ENCODE results near the gene BMPR1A. TPM values are rescaled to one million over a fixed set of nuclear protein-coding genes. Genes with fewer than 3 reads are reported as not detected.

Gene BMPR1A
- total RNA-seq: 18.1 and 53.9 TPM in 2 replicates

GRCh38 chr10:86756511-86757112, at the start of gene BMPR1A:
Gene BMPR1A, plus strand, starts transcription at chr10:86756619. Its CDS starts 119,400 bp downstream, at chr10:86876019.

DNA sequence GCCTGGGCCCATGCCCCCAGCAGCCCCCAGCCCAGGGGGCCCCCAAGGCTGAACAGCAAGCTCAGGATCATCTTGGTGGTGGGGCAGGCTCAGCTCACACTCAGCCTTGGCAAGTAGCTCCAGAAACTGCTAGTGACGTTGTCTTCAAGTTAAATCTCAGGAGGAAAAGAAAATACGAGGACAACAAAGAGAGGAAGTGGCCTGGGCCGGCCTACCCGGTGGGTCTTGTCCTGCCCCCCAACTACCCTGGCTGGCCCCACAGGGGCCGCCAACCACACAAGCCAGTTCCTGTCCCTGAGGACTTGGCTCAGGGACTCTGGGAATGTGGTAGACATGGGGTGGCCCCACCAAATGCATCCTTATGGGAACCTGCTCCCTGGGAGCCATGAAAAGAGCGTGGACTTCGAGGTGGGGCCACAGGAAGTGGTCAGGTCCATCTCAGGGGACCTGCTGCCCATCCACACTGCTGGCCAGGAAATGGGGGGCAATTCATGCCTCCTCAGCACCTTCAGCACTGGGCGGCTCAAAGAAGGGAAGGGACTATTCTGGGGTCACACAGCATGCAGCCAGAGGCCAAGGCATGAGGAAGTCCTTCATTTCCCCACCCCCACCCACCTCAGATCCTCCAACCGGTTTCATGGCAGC, 201.2 kb downstream of the BMPR1A start, which contains the start of gene MMRN2:
Gene MMRN2 (minus strand): TSS at position 145 of the 645 bp plus-strand sequence. CDS start 74 bp downstream, at position 71.

DNA sequence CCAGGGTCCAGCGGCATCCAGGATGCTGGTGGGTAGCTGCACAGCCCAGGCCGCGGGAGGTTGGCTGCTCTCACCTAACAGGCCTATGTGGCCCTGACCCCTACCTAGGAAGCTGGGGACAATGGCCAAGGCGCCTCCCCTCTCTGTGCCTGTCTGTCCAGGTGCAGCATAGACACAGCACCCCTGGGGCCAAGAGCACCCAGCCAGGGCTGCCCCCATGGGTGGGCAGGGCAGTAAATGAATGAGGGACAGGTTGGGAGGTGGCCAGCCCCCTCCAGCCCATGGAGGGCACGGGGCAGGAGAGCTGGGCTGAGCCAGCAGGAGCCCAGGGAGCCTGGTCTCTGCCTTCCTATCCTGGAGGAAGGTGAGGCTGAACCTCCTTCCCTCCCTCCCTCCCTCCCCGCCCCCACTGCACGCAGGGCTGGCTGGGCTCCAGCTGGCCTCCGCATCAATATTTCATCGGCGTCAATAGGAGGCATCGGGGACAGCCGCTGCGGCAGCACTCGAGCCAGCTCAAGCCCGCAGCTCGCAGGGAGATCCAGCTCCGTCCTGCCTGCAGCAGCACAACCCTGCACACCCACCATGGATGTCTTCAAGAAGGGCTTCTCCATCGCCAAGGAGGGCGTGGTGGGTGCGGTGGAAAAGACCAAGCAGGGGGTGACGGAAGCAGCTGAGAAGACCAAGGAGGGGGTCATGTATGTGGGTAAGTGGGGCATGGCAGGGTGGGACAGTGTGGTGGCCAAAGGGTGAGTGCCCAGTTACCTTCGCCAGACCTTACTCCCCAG, 201.9 kb downstream of the BMPR1A start, which contains the start of gene SNCG:
Gene SNCG (plus strand): TSS at position 484 of the 785 bp plus-strand sequence. CDS start 99 bp downstream, at position 583.

DNA sequence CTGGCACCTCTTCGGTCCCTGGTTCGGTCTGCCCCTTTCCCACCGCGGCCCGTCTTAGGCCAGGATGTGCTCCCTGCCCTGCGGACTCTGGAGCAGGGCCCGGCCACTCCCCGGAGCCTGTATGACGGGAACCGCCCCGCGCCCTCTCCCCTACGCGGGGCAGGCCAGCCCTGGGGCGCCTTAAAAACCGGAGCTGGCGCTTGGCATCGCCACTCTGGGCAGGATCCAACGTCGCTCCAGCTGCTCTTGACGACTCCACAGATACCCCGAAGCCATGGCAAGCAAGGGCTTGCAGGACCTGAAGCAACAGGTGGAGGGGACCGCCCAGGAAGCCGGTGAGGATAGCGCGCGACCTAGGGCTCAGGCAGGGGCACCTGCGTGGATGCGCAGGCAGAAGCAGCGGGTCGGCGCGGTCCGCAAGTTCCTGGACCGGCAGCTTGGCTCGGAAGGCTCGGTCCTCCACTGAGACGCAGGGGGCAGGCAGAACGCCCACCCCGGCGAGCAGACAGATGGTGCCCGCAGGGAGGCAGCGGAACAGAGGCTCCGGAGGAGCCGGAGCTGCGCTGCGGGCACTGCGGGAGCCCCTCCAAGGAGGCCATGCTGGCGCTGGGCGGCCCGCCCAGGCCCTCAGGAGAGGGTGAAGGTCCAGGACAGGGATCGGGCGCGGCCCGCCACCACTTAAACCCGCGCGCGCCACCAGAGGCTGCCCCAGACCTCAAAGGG, 212.0 kb downstream of the BMPR1A start, which contains the start of gene ADIRF:
Gene ADIRF (plus strand): TSS at position 212 of the 723 bp plus-strand sequence. CDS start 63 bp downstream, at position 275.

Other genes starting within 250 kb of the BMPR1A start
- gene WAPL, start 234.8 kb upstream of the BMPR1A start, total RNA-seq: 22.5 and 27.9 TPM in 2 replicates
- gene OPN4, start 102.1 kb upstream of the BMPR1A start, total RNA-seq: not detected in 2 replicates
- 0.96 TPM in 1 of 2 replicates, not detected in the other for gene LDB3, start 88.1 kb upstream of the BMPR1A start, total RNA-seq
- gene MMRN2, start 201.0 kb downstream of the BMPR1A start, total RNA-seq: 1.3 and 6.9 TPM in 2 replicates
- 22.2 and 32.0 TPM in 2 replicates for gene SNCG, start 202.0 kb downstream of the BMPR1A start, total RNA-seq
- gene ADIRF, start 211.9 kb downstream of the BMPR1A start, total RNA-seq: 2.7 and 24.5 TPM in 2 replicates